Ishikawa (cell line): ENCODE results near the gene PKN1.

Experiments
- CEBPB ChIP-seq: IDR thresholded peaks from 2 replicates; pipeline ENCODE4 v1.6.1; 2012
- CREB1 ChIP-seq: IDR thresholded peaks from 2 replicates; pipeline ENCODE4 v1.6.1; 2012; ENCODE audit warnings: low read depth
- EGR1 ChIP-seq: IDR thresholded peaks from 2 replicates; pipeline ENCODE4 v1.6.1; 2012
- EP300 ChIP-seq: IDR thresholded peaks from 2 replicates; pipeline ENCODE4 v1.6.1; 2012; ENCODE audit warnings: borderline replicate concordance
- TCF12 ChIP-seq: IDR thresholded peaks from 2 replicates; pipeline ENCODE4 v1.6.1; 2012; ENCODE audit warnings: low read depth
- TEAD4 ChIP-seq: IDR thresholded peaks from 2 replicates; pipeline ENCODE4 v1.6.1; 2012
- ZBTB7A ChIP-seq: IDR thresholded peaks from 2 replicates; pipeline ENCODE4 v1.6.1; 2012; ENCODE audit warnings: low read depth
- TF ChIP-seq, protein P1 (sequence below): IDR thresholded peaks from 2 replicates; pipeline ENCODE4 v1.6.1; 2012
- TF ChIP-seq, protein P2 (sequence below): IDR thresholded peaks from 2 replicates; pipeline ENCODE4 v1.6.1; 2012

DNA sequence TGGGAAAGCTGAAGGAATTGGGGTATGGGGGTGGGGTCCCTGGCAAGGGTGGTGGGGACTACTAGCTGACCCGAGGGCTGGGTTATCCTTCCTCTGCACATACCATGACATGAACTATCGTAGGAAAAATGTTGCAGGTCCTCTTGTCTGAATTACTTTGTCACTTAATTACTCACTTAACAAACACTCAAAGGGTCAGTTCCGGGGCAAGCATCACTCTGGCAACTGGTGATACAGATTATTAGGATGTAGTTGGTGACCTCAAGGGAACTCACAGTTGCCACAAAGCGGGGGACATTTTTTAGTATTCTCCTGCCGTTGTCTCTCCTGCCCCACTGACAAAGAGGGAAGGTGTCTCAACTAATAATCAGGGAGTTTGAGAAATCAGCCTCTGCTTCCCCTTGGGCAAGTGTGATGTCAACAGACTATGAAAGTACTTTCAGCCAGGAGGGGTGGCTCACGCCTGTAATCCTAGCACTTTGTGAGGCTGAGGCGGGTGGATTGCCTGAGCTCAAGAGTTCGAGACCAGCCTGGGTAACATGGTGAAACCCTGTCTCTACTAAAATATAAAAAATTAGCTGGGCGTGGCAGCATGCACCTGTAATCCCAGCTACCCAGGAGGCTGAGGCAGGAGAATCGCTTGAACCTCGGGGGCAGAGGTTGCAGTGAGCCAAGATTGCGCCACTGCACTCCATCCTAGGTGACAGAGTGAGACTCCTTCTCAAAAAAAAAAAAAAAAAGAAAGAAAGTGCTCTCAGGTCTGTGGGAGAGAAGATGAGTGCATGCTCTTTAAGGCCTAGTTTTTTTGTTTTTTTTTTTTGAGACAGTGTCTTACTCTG lies 74.8 kb downstream of the PKN1 start:
- TF ChIP-seq EP300 (no peak), EGR1 (no peak), ZBTB7A (no peak), TEAD4 (no peak), CEBPB (no peak), TCF12 (no peak), CREB1 (no peak)
- TF ChIP-seq, protein P1, sequence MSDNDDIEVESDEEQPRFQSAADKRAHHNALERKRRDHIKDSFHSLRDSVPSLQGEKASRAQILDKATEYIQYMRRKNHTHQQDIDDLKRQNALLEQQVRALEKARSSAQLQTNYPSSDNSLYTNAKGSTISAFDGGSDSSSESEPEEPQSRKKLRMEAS = no peak
- TF ChIP-seq, protein P2, sequence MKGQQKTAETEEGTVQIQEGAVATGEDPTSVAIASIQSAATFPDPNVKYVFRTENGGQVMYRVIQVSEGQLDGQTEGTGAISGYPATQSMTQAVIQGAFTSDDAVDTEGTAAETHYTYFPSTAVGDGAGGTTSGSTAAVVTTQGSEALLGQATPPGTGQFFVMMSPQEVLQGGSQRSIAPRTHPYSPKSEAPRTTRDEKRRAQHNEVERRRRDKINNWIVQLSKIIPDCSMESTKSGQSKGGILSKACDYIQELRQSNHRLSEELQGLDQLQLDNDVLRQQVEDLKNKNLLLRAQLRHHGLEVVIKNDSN = no peak
